ENCODE measurements around the gene PEX11G. TPM values are rescaled to one million over a fixed set of nuclear protein-coding genes. Genes with fewer than 3 reads are reported as not detected.

PEX11G gene
- total RNA-seq, 4 donors from 2014 or later, result 2.2 to 14.5 (median 8.9) TPM

DNA sequence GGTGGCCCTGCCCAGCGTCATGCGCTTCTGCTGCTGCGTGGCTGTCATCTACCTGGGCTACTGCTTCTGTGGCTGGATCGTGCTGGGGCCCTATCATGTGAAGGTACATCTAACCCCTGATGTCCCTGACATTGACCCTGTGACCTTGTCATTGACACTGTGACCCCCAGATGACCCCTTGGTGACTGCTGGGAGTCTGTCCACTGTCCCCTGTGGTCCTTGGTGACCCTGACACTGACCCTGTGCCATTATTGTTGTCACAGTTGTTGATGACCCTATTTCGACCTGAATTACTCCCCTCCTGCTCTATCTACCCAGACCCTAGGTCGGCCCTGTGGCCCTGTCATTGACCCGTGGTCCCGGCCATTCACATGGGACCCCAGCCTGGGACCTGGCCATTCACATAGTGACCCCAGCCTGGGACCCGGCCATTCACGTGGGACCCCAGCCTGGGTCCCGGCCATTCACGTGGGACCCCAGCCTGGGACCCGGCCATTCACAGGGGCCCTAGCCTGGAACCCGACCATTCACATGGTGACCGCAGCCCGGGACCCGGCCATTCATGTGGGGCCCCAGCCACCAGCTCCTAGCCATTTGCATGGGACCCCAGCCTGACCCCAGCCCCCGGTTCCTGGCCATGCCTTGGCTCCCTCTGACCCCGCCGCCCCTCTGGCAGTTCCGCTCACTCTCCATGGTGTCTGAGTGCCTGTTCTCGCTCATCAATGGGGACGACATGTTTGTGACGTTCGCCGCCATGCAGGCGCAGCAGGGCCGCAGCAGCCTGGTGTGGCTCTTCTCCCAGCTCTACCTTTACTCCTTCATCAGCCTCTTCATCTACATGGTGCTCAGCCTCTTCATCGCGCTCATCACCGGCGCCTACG lies 41.0 kb upstream of the PEX11G start:
- 95% methylated on average over 29 of the region's 33 CpGs; no CpG with 5 or more reads in 1 of the 2 donors for WGBS, 2 donors (ENCODE audit: low coverage in 1 of 2)
- intact Hi-C loops (cut with DNase I; ENCODE audit: low total_unique reads), result loop anchor here (10.0 kb wide), 1 partner anchor 135 kb away; no protein-coding TSS in a partner anchor
- in situ Hi-C loops (cut with MboI; ENCODE audit: low pct_ligation_motif_present in 1 of 4, low pct_unique_long_range_greater_than_20kb in 1 of 4, low sequenced_read_pairs in 3 of 4), result no loop called here

DNA sequence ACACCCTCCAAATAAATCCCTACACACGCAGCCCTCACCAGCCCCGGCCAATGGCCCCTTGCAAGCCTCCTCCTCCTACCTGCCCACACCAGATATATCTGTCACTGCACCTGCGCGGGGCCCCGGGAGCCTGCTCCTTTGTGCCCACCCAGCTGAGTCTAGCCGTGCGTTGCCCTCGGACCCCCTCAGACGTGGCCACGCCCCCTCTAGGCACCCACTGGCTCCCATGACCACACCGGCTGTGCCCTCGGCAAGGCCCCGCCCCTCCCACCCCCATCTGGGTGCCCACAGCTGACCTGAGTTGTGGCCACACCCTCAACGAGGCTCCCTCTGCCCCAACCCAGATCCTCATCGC lies 40.4 kb upstream of the PEX11G start:
- Histone ChIP-seq H3K27ac (no peak overlapping the region), H3K9me3 (no peaks in the 10 kb centered on the region), H3K4me3 (no peak overlapping the region), H3K27me3 (no peaks in the 10 kb centered on the region), H3K36me3 (no peaks in the 10 kb centered on the region), H3K4me1 (peaks cover 0 to 7% (median 5%) of the 10 kb centered on the region in 4 donors)
- in situ Hi-C loops (cut with MboI; ENCODE audit: low pct_ligation_motif_present in 1 of 4, low pct_unique_long_range_greater_than_20kb in 1 of 4, low sequenced_read_pairs in 3 of 4) (no loop called here), intact Hi-C loops (cut with DNase I; ENCODE audit: low total_unique reads) (no loop called here)
- DNase-seq, result no peak
- TF ChIP-seq CTCF (IDR thresholded peaks at IDR 0.05) (no peak), EP300 (IDR thresholded peaks at IDR 0.05; ENCODE audit: low read depth) (no peak), POLR2A (IDR thresholded peaks at IDR 0.05) (no peak), POLR2AphosphoS5 (IDR thresholded peaks at IDR 0.05) (no peak)
- WGBS, 2 donors (ENCODE audit: low coverage in 1 of 2), result 83% methylated on average over 14 of the region's 15 CpGs; no CpG with 5 or more reads in 1 of the 2 donors

More for the DNA sequence above, 41.0 kb upstream of the PEX11G start:
- no peak for DNase-seq
- Histone ChIP-seq H3K4me3 (no peak overlapping the region), H3K9me3 (no peaks in the 10 kb centered on the region), H3K27ac (no peak overlapping the region), H3K27me3 (no peaks in the 10 kb centered on the region), H3K36me3 (no peaks in the 10 kb centered on the region), H3K4me1 (peaks cover 0 to 9% (median 5%) of the 10 kb centered on the region in 4 donors)
- TF ChIP-seq POLR2AphosphoS5 (IDR thresholded peaks at IDR 0.05) (no peak), CTCF (IDR thresholded peaks at IDR 0.05) (no peak)

- Histone ChIP-seq H3K27me3 (no peaks in the 10 kb centered on the region), H3K27ac (no peak overlapping the region), H3K36me3 (no peaks in the 10 kb centered on the region), H3K4me1 (peaks cover 0 to 8% (median 7%) of the 10 kb centered on the region in 4 donors), H3K4me3 (no peak overlapping the region), H3K9me3 (no peaks in the 10 kb centered on the region)
- 92% methylated on average over 32 of the region's 32 CpGs; no CpG with 5 or more reads in 1 of the 2 donors for WGBS, 2 donors (ENCODE audit: low coverage in 1 of 2)
- TF ChIP-seq POLR2A (IDR thresholded peaks at IDR 0.05) (no peak), CTCF (IDR thresholded peaks at IDR 0.05) (no peak), POLR2AphosphoS5 (IDR thresholded peaks at IDR 0.05) (no peak), EP300 (IDR thresholded peaks at IDR 0.05; ENCODE audit: low read depth) (no peak)
- intact Hi-C loops (cut with DNase I; ENCODE audit: low total_unique reads) (no loop called here), in situ Hi-C loops (cut with MboI; ENCODE audit: low pct_ligation_motif_present in 1 of 4, low pct_unique_long_range_greater_than_20kb in 1 of 4, low sequenced_read_pairs in 3 of 4) (no loop called here)
- DNase-seq, result no peak
These were observed 39.8 kb upstream of the PEX11G start for GRCh38 chr19:7528522-7529245.

DNA sequence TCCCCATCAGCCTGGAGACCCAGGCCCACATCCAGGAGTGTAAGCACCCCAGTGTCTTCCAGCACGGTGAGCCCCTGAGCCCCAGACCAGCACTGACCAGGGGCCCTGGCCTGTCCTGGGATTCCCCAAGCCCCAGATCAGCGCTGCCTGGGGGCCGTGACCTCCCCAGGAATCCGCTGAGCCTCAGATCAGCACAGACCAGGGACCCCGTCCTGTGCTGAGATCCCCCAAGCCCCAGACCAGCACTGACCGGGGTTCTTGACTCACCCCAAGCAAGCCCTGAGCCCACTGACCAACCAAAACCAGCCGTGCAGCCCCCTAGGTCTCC lies 39.3 kb upstream of the PEX11G start:
- TF ChIP-seq POLR2A (IDR thresholded peaks at IDR 0.05) (no peak), POLR2AphosphoS5 (IDR thresholded peaks at IDR 0.05) (no peak), CTCF (IDR thresholded peaks at IDR 0.05) (no peak), EP300 (IDR thresholded peaks at IDR 0.05; ENCODE audit: low read depth) (no peak)
- intact Hi-C loops (cut with DNase I; ENCODE audit: low total_unique reads), result no loop called here
- no peaks in the 10 kb centered on the region for H3K9me3 ChIP-seq
- 89% methylated on average over 4 of the region's 7 CpGs; no CpG with 5 or more reads in 1 of the 2 donors for WGBS, 2 donors (ENCODE audit: low coverage in 1 of 2)
- no peaks in the 10 kb centered on the region for H3K27me3 ChIP-seq
- no peak overlapping the region for H3K27ac ChIP-seq
- H3K36me3 ChIP-seq, result no peaks in the 10 kb centered on the region
- in situ Hi-C loops (cut with MboI; ENCODE audit: low pct_ligation_motif_present in 1 of 4, low pct_unique_long_range_greater_than_20kb in 1 of 4, low sequenced_read_pairs in 3 of 4), result no loop called here
- no peak overlapping the region for H3K4me3 ChIP-seq
- peaks cover 3 to 9% (median 7%) of the 10 kb centered on the region in 4 donors for H3K4me1 ChIP-seq
- no peak for DNase-seq

Measured in transverse colon (tissue), 4 donors.